Right renal cortex interstitium (tissue), 3 donors: ENCODE results near the gene OR4C13. TPM values are rescaled to one million over a fixed set of nuclear protein-coding genes. Genes with fewer than 3 reads are reported as not detected.
"Not testable (repeated sequence)": the region's sequence is repeated elsewhere in the genome, so short reads cannot be mapped to it uniquely, and the experiment has no call there.

Source experiments
- DNase-seq, 3 donors: peaks; one replicate each; pipeline ENCODE4 v3.0.0-alpha.2; 2013; ENCODE audit warnings: low read depth in 3 of 3, low spot score in 2 of 3
- polyA plus RNA-seq, 3 donors: library from polyadenylated mRNA; unstranded; fragments of 120-200 nt; gene quantifications; one replicate each; pipeline ENCODE4 v1.2.1, GENCODE V29; 2013; ENCODE audit not compliant: insufficient read length in 3 of 3

OR4C13 gene
- polyA plus RNA-seq: not detected

DNA sequence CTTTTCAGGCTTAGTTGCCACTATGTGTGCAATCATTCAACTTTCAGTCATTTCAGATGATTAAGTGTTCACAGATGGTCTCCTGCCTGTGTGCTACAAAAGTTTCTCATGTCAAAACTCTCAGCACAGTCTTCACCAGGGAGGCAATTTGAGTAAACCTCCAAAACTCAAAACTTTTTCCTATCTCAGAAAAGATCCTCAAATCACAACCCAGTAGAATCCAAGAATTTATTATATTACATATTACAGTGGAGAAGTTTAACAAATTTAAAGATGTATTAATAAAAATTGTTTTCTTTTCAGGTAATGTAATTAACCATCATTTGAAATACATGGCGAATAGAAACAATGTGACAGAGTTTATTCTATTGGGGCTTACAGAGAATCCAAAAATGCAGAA, at the start of gene OR4C13:
Gene OR4C13 (plus strand): TSS at position 301 of the 400 bp plus-strand sequence. CDS start 32 bp downstream, at position 333.
- no peak for DNase-seq

DNA sequence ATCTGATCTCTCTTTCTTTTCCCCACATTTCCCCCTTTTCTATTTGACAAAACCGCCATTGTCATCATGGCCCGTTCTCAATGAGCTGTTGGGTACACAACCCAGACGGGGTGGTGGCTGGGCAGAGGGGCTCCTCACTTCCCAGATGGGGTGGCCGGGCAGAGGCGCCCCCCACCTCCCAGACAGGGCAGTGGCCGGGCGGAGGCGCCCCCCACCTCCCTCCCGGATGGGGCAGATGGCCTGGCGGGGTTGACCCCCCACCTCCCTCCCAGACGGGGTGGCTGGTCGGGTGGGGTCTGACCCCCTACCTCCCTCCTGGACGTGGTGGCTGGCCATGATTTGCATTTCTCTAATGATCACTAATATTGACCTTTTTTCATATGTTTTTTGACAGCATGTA, 40.7 kb upstream of the OR4C13 start:
- DNase-seq: not testable (repeated sequence)

DNA sequence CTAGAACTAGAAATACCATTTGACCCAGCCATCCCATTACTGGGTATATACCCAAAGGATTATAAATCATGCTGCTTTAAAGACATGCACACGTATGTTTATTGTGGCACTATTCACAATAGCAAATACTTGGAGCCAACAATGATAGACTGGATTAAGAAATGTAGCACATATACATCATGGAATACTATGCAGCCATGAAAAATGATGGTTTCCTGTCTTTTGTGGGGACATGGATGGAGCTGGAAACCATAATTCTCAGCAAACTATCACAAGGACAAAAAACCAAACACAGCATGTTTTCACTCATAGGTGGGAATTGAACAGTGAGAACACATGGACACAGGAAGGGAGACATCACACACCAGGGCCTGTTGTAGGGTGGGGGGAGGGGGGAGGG, 3.5 kb upstream of the OR4C13 start:
- not testable (repeated sequence) for DNase-seq

DNA sequence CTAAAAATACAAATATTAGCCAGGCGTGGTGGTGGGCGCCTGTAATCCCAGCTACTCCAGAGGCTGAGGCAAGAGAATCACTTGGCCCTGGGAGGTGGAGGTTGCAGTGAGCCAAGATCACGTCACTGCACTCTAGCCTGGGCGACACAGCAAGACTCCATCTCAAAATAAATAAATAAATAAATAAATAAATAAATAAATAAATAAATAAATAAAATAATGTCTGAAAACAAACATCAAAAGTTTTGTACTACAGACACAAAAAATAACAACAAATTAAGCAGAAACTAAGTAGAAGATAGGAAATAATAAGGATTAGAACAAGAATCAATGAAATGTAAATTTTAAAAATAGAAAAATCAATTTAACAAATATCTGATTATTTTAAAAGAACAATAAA, 21.2 kb downstream of the OR4C13 start:
- DNase-seq: not testable (repeated sequence)

DNA sequence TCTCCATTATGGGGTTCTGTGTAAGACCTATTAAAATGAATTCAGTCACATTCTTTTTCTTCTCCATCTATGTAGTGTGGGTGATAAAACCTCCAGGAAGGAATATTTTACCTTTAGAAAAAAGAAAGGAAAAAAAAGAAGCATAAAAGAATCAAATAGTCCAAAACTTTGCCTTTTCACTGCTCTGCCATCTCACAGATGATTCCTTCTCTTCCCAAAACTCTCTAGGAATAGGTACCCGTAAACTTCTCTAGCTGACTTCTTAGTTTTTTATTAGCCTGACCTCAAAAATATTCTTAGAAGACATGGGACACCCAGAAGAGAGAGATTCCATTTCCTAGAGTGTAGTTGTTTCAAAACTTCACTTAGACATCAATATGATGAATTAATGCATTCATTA, 30.2 kb downstream of the OR4C13 start, which contains the start of gene OR4C12:
Gene OR4C12 (minus strand): TSS at position 101 of the 400 bp plus-strand sequence. CDS start 34 bp downstream, at position 67.
- DNase-seq: not testable (repeated sequence)

DNA sequence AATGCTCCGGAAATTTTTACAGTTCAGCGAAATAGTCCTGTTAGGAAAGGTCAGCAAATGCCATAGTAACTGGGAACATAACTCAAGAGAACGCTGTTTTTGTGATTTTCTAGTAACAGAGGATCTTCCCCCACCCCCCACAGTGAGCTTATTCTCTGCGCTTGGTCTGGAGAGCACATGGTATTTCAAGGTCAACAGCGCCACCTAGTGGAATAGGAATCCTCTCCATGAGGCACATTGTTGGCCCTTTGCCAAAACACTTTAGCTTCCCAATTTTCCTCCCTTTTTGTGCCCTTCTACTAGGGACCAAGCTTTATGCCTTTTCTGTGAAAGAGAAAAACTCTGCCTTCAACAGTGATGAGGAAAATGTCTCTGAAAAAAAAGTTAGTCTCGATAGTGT, 43.4 kb downstream of the OR4C13 start:
- no peak for DNase-seq

Other genes starting within 250 kb of the OR4C13 start
- gene OR4C12, start 30.1 kb downstream of the OR4C13 start, polyA plus RNA-seq: not detected
- gene OR4C45, start 80.5 kb downstream of the OR4C13 start, polyA plus RNA-seq: not detected